Inflammatory macrophage treated with lipopolysaccharide for 4 hours (primary cell): ENCODE results near the gene LYPLAL1.

Experiments used
- DNase-seq: peaks from one replicate; pipeline ENCODE4 v3.0.0-alpha.2; 2020

The LYPLAL1 gene

DNA sequence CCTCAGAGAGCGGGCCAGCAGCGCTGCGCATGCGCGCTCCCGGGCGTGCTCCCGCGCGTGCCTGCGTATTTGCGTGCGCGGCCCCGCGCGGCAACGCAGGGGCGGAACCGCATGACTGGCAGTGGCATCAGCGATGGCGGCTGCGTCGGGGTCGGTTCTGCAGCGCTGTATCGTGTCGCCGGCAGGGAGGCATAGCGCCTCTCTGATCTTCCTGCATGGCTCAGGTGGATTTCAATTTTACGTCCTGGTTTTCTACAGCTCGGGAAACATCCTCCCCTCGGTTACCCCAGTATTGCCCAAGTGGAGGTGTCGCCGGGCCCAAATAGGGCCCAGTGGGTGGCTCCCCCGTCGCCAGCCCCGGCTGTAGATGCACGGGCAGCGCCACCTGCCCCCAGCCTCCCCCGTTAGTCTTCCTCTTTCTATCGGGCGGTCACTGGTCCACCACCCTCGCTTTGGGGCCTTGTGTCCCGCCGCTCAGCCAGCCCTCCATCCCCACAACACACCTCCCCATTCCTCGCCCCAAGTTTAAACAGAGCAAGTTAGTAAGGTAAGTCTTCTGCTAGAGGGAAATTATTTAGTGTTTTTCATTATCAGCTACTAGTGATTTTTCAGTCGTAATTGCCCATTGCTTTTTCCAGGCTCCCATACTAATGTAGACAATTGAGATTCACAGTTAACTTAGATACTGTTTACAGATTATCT lies at the start of gene LYPLAL1:
TSS of gene LYPLAL1 (plus strand) at position 121 of the 702 bp plus-strand sequence. CDS start at position 134, 13 bp downstream.
- peak; percentile 91 for DNase-seq

DNA sequence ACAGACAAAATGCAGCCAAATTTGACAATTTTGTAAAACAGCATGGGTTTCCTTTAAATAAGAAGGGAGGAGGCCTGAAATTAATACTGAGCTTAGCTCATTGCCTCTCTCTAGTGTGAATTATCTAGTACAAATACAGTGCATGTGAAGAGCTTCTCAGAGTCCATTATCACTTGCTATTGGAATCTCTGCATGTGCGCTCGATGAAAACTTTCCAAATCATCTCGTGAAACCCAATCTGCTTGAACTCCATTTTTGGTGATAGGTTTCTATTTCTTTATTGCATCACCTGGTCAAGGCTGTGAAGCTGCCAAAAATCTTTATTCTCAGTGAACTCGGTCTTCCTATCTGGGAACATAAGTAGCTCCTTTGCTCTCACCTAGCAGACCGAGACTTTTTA lies 49.5 kb upstream of the LYPLAL1 start:
- no peak for DNase-seq

DNA sequence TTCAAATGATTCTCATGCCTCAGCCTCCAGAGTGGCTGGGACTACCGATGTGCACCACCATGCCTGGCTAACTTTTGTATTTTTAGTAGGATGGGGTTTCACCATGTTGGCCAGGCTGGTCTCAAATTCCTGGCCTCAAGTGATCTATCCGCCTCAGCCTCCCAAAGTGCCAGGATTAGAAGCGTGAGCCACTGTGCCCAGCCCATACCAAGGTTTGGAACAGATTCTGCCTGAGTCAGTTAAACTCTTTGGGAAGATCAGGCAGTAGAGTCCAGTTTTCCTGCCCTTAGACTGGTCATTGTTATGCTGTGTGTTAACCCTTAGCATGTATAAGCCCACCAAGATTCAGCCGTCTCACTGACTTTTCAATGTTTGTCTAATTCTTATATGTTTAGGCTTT lies 48.3 kb upstream of the LYPLAL1 start:
- DNase-seq = no peak

DNA sequence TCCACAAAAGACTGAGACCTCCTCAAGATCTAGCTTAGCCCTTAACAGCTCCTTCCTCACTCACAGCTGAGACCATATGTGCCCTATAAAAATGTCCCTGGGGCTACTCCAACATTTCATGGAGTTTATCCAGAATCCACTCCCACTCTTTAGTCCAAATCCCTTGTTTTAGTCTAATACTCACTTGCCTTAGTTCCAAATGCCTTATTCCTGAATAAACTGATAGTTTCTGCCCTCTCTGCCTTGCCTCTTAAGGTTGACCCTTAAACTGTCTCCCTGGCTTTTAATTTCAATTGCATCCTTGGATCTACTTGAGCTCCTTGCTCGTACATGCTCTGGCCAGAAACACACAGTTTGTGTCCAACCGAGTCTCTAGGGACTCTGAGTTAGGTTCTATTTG lies 47.3 kb upstream of the LYPLAL1 start:
- no peak for DNase-seq

DNA sequence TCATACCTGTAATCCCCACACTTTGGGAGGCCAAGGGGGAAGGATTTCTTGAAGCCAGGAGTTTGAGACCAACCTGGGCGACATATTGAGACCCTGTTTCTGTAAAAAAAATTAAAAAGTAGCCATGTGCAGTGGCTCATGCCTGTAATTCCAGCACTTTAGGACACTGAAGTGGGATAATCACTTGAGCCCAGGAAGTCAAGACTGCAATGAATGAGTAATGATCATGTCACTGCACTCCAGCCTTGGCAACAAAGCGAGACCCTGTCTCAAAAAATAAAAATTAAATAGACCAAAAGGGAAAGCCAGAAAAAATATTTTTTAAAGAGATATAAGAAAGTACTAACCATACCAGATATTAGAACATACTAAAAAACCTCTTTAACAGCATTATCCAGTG lies 44.7 kb upstream of the LYPLAL1 start:
- DNase-seq = no peak

DNA sequence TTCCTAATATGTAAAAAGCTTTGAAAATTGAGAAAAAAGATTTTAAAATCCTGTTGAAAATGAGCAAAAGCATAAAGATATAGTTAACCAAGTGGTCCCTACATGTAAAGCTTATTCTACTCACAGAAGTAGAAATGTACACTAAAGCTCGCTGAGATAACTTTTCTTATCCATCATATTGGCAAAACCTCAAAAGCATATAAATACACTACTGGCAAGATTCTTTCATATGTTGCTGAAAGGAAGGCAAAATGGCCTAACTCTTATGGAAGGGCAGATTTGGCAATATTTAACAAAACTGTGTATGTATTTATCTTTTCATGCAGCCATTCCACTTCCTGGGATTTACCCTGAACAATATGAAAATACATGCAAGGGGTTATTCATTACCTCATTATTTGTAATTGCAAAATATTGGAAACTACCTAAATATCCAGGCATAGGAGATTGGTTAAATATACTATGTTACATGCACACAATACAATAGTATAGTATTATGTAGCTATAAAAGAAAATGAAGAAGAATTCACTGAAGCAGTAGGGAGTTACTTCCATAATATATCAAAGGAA lies 43.2 kb upstream of the LYPLAL1 start:
- peak; percentile 86 for DNase-seq

DNA sequence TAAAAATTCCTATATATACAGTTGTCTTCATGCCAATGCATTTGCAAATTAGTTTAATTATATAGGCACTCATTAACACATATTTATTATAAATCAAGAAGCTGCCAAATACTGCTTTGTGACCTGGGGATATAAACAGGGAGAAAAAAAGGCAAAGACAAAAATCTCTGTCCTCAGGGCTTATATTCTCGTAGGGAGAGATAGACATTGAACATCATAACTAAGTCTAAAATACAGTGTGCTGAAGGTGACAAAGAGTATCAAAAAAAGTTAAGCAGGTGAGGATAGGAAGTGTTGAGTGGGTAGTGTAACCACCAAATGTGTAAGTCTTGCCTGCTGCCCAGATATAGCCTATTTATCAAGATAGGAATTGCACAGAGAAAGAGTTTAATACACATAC lies 40.7 kb upstream of the LYPLAL1 start:
- no peak for DNase-seq

DNA sequence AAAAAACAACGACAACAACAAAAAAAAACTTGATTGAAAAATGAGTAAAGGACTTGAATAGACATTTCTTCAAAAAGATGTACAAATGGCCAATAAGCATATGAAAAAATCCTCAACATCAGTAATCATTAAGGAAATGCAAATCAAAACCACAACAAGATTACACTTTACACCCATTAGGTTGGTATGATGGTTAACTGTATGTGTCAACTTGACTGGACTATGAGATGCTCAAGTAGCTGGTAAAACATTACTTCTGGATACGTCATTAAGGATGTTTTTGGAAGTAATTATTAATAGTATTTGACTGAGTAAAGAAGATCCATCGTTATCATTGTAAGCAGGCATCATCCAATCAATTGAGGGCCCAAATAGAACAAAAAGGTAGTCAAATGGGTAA lies 34.9 kb upstream of the LYPLAL1 start:
- no peak for DNase-seq

DNA sequence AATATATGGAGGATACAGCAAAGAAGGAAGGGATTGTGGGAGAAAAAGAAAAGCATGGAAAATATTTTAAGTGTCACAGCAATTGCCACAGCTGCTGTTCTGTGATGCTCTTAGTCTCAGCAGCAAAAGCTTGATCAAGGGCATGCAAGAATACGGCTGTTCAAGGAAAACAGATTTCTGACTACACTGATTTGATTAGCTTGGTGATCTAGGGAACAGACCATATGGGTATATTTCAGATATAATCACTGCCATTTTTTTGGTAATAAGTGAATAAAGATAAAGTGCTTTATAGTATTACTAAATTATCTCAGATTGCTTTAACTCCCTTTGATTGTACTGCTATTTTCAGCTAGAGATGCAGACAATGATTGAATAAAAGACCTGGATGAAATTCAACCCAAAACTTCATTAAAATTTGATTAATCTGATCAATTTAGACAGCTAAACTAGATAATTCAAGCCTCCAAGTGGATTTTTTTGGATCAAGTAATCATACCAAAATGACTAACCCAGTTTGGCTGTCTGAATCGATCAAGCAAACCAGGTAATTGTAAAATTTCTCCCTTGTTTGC lies 33.3 kb upstream of the LYPLAL1 start:
- no peak for DNase-seq

DNA sequence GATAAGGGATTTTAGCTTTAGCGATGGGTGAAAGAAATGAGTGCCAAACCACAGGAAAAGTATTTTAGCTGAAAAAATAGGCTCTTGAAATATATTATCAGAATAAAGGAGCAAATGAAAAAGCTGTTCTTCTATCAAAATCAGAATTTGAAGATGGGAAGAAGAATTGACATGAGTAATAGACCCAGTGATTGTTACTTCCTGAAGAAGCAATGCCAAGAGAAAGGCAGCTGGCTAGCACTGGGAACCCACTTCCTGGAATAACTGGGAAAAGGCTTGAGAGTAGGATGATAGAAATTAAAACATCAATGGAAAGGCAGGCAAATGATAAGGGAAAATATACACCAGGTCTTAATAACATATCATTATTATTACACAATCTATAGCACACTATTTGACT lies 29.9 kb upstream of the LYPLAL1 start:
- peak; percentile 2 for DNase-seq

DNA sequence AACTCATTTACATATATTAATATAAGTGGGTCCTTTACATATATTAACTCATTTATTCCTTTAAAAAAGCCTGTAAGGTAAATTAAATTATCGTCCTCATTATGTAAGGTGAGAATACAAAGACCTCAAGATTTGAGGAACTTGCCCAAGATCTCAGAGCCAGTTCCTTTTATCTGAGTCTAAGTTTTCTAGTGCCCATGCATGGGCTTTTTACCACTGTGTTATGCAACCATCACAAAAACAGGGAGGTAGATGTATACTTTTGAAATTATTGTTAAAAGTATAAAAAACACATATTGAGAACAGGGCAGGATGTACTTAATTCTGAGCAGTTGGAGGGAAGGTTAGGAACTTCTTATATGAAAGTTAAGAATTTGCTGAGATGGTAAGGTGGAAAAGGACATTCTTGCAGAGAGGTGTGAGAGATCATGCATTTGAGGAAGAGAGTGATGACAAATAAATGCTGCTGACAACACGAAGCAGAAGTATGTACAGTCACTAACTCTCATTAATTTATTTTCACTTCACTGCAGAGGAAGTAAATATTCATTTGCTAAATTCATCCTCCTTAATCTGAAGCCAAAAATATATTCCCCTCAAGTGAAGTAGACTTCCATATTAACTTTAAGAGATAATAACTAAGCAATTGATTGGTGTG lies 28.9 kb upstream of the LYPLAL1 start:
- DNase-seq = peak; percentile 46

DNA sequence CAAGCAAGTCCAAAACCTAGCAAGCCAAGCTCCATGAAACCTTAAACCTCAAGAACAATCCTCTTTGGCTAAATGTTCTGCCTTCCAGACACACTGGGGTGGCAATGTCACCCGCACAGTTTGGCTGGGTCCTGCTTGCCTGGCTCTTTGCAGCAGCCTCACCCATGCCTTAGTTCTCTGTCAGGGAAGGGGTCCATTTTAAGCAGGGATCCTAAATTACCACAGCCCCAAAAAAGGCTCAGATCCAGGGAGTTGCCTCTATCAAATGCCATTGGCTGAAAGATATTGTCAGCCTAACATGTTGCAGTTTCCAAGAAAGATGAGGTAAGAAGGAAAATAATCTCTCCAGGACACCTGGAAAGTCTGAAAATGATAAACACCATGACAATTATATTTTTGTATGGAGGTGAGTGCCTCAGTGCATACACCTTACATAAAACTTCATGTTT lies 26.1 kb upstream of the LYPLAL1 start:
- DNase-seq = no peak

DNA sequence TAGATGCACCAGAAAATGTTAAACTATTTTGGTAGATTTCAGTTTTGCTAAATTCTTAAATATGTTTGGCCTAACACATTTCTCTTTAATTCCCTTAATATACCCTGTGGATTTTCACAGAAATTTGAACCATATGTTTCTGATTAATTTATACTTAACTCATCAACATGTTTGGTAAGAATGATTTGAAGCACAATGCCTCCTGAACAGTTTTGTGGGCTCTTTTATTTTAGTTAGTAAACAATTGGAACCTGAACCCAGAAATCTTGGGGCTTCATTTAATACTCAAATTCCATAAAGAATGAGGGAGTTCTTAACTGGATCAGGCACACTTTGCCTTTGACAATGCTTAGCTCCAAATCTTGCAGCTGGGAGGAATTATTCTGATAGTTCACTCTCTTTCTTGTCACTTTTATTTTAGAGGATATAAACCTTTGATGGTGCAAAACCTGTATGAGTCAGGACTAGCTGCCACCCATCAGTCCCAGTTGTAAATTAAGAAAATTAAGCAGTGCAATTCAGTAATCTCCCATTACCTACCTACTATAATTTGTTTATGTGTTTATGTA lies 24.6 kb upstream of the LYPLAL1 start:
- DNase-seq = no peak

DNA sequence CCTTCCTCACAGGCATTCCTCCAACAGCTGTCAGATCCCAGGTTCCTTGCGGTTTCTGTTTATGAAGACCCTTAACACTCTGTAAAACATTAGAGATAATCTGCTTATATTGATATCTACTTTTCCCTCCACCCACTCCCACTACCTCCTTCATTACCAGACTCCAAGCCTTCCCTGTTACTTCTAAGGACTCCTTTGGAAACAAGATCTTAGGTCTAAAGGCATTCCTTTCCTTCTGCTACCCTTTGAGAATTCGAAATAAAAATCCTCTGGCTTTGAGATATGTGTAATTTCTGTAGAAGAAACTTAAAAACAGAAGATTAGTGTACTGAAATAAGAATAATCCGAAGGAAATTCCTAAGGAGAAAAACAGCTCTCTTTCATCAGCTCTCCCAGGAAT lies 23.7 kb upstream of the LYPLAL1 start:
- DNase-seq = no peak

DNA sequence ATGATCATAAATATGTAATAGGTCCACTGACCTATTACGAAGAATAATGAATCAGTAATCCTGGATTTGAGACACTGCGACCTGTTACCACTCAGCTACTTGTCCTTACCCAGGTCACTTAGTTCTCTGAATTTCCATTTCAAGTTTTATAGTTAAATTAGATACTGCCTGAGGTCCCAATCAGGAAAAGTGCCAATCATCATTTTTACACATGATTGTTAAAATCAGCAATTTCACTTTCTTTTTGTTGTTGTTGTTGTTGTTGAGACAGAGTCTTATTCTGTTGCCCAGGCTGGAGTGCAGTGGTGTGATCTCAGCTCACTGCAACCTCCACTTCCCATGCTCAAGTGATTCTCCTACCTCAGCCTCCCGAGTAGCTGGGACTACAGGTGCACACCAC lies 22.8 kb upstream of the LYPLAL1 start:
- DNase-seq = no peak

DNA sequence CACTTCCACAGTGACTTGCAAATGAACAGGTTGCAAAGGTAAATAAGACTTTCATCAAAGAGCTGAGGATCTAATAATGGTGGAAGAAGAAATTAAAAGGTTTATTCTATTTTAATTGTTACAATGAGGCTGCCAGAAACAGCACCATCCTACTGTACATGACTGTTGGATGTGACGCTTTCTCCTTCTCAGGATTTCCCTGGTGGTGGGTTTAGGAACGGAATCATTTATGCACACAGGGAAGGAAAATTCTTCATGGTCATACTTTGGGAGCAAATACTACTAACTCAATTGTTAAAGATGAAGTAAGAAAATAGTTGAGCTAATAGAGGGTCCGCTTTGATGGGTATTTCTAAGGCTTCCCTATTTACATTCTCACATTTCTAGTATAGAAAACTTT lies 22.2 kb upstream of the LYPLAL1 start:
- DNase-seq = no peak

DNA sequence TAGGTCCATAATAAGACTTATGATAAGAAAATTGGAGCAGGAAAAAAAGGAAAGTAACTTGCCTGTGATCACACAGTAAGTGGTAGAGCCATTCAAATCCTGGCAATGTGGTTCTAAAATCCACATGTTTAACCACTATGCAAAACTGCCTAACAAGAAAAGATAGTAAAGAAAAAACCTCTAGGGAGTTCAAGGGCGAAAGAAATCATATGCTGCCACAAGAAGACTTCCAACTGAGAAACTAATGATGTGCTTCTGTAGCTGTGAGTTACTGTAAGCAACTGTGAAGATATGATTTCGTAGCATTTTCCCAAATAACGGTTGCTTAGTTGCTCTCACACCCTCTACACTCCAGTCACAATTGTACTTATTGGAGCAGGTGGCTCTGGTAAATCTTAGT lies 20.9 kb upstream of the LYPLAL1 start:
- no peak for DNase-seq

DNA sequence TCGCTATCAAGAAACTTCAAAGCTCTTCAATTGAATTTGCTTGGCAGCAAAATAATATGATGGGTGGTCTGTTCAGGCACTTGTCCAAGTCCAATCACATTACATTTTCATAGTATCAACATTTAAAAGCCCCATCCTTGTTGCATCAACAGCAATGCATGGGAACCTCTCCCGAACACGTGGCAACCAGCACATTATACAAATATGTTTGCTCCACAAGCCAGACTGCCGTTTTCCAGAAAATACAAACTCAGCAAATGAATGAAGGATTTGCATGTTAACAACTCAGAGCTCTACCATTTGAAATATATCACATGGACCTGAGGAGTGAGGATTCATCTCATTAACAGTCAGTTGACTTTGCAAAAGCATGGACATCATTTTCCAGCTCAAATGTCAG lies 20.0 kb upstream of the LYPLAL1 start:
- DNase-seq = no peak

DNA sequence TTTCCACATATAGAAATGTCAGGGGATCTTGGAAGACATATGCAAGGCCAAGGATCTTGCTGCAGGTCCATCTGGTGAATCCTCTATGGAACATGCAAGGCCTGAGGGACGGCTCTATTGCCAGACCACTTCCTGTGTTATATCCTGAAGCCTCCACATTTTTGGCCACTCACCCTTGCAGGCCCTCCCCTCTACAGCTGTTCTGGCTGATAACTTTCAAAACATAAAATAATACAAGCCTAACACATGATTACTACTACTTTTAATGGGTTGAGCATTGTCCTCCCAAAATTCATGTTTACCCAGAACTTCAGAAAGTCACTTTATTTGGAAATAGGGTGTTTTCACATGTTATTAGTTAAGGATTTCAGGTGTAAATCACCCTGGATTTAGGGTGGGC lies 18.5 kb upstream of the LYPLAL1 start:
- no peak for DNase-seq

DNA sequence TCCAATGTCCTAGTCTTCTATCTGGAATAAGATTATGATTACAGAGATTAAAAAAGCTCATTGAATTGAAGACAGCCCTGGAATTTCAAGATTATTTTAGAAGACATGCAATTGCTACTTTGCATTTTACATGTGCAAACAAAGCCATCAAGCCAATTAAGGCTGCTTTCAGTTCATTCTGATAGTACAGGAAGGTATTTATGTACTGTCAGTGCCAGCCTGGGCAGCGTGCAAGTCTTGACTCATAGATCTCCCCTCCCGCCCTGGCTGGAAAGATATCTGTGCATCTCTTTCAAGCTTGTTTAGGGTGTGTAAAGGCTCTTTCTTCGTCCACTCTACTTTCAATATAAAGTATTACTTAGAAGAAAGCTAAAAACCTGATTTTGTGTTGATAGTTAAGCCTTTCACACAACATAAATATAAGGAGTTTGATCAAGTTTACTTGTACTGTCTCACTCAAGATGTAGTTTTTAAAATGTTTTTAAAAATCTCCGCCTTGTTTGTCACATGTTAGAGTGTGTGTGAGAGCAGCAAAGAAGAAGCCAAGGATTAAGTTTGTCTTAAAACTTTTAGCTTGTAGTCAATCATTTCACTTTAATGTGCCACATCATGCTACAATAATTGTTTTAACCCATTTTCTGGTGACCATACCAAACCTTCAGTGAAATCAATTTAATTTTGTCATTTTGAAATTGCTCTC lies 13.6 kb upstream of the LYPLAL1 start:
- DNase-seq = no peak

DNA sequence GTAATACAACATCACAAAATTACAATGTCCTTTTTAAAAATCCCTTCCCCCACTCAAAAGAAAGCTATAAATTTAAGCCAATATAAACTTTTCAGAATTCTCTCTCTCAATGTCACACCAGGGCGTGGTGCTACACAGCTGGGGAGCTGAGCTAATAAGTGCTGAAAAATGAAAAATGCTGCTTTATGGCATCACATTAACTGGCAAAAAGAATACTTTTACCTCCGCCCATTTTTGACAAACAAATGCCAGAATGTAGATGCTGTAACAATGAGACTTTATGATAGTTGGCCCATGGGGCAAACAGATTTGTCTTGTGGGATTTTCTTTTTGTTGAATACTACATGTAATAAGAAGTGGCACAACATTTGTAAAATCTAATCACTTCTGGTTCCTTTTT lies 12.7 kb upstream of the LYPLAL1 start:
- DNase-seq = no peak

DNA sequence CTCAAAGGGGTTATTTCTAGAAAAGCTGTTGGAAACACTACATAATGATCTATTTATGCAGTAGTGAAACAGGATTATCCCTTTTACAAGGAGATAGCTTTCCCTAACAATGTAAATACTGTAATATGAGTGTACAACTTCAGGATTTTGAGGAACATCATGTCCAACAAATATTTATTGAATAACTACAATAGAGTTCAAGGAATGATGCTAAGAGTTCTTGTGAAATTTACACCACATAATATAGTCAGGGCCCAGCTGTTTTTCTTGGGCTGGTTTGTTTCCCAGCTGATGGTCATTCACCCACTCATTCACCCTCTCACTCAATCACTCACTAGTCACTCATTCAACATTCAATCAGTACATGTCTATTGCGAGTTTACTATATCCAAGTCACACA lies 12.3 kb upstream of the LYPLAL1 start:
- DNase-seq = no peak

DNA sequence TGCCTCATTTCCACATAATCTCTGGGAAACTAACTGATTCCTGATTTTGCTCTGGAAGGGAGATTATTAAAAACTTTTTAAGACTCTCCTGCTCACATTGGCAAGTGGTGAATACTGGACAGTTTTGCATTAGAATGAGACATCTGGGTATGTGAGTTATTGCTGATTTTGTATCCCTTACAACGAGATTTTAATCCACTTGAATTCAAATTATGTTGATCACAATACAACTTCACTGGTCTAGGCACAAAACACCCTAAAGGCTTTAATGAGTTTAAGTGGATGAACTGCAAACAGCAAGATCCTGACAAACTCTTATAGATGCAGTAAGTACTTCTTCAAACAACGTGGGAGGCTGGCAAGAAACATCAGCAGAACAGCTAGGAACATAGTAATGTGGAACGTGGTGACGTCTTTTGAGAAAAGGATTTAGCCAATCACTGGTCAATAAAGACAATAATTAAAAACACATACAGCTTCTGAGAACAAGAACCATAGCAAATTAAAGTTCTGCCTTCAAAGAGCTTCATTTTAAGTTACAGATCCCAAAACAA lies 10.2 kb upstream of the LYPLAL1 start:
- DNase-seq = no peak
